Vagina (tissue), 2 donors: ENCODE data around the gene FHIP2A.

ENCODE experiments used
- CTCF ChIP-seq, 3 experiments: fragments of 450-650 bp in 2 of 3; fragments of 200-600 bp in 1 of 3; sonication (generic) in 1 of 3; IDR thresholded peaks; one replicate each; pipeline ENCODE4 v1.5.1; 2017 to 2019; ENCODE audit warnings: antibody characterized with exemption in 3 of 3, mild to moderate bottlenecking in 2 of 3, moderate library complexity in 2 of 3
- POLR2A ChIP-seq, 2 donors: fragments of 450-650 bp; IDR thresholded peaks; one replicate each; pipeline ENCODE4 v1.6.1; 2017; ENCODE audit warnings: antibody characterized with exemption in 2 of 2, mild to moderate bottlenecking in 2 of 2, moderate library complexity in 2 of 2

GRCh38 chr10:114870486-114870885, 48.9 kb downstream of the FHIP2A start:
- TF ChIP-seq CTCF (IDR thresholded peaks at IDR 0.05) (no peak), POLR2A (IDR thresholded peaks at IDR 0.05) (no peak)
